SK-N-SH (cell line): ENCODE measurements around the gene KIF1C. TPM values are rescaled to one million over a fixed set of nuclear protein-coding genes. Genes with fewer than 3 reads are reported as not detected.
A peak's percentile ranks its signal among the peaks of the same experiment; 100 is the strongest.

Source experiments
- CTCF ChIA-PET: fragments of 300-600, 350-600 bp; formaldehyde crosslinking; extraction: SDS; loops from one replicate; lab custom pipeline; 2021; lab: Yijun Ruan, JAX
- POLR2A ChIA-PET: fragments of 350-600 bp; sonication (Branson Sonifier 250); formaldehyde crosslinking; extraction: SDS; loops from one replicate; lab custom pipeline; 2020; ENCODE audit warnings: antibody characterized with exemption, inconsistent platforms; lab: Yijun Ruan, JAX
- DNase-seq: peaks from one replicate; pipeline ENCODE4 v3.0.0; 2012
- H2AFZ ChIP-seq: fragments of 200-600 bp; sonication (generic); 2 replicates; pipeline ENCODE4 v1.8.1; 2016; ENCODE audit warnings: antibody characterized with exemption, mild to moderate bottlenecking, low read depth
- H3F3A ChIP-seq: fragments of 200-600 bp; sonication (generic); replicated peaks from 2 replicates; pipeline ENCODE3; 2016; ENCODE audit warnings: antibody characterized with exemption, mild to moderate bottlenecking; ENCODE audit not compliant: insufficient read depth
- H3K27ac ChIP-seq, 2 experiments: fragments of 200-500 bp in 1 of 2; fragments of 200-600 bp in 1 of 2; sonication (Bioruptor generic) in 1 of 2; sonication (generic), shearing (Covaris generic) in 1 of 2; 2 replicates each; pipeline versions ENCODE4 v1.5.1 to v1.6.1; 2014 to 2016; ENCODE audit warnings: low read depth in 2 of 2, inconsistent platforms in 1 of 2, low read length in 1 of 2, mild to moderate bottlenecking in 1 of 2, mixed read lengths in 1 of 2
- H3K27me3 ChIP-seq: fragments of 200-600 bp; sonication (generic), shearing (Covaris generic); 2 replicates; pipeline ENCODE4 v1.6.1; 2016; ENCODE audit warnings: mixed run types; ENCODE audit not compliant: insufficient read depth
- H3K36me3 ChIP-seq, 2 experiments: fragments of 200-500 bp in 1 of 2; fragments of 200-600 bp in 1 of 2; sonication (Bioruptor generic) in 1 of 2; sonication (generic) in 1 of 2; replicated peaks in 1 of 2; 2 replicates each; pipeline versions ENCODE3 to v1.5.1; 2014 to 2016; ENCODE audit warnings: low read length in 1 of 2, mild to moderate bottlenecking in 1 of 2; ENCODE audit not compliant: insufficient read depth in 2 of 2, control insufficient read depth in 1 of 2
- H3K4me1 ChIP-seq, 2 experiments: fragments of 200-500 bp in 1 of 2; fragments of 200-600 bp in 1 of 2; sonication (Bioruptor generic) in 1 of 2; sonication (generic), shearing (Covaris generic) in 1 of 2; 2 replicates each; pipeline versions ENCODE4 v1.5.1 to v1.6.1; 2014 to 2016; ENCODE audit warnings: low read depth in 1 of 2, low read length in 1 of 2, mixed run types in 1 of 2; ENCODE audit not compliant: insufficient read depth in 2 of 2, control insufficient read depth in 1 of 2
- H3K4me2 ChIP-seq: fragments of 200-600 bp; sonication (generic), shearing (Covaris generic); 2 replicates; pipeline ENCODE4 v1.6.1; 2017; ENCODE audit warnings: mixed run types
- H3K4me3 ChIP-seq, 2 experiments: fragments of 200-500 bp in 1 of 2; fragments of 200-600 bp in 1 of 2; sonication (Bioruptor generic) in 1 of 2; sonication (generic), shearing (Covaris generic) in 1 of 2; 2 replicates each; pipeline versions ENCODE4 v1.5.1 to v1.8.1; 2014 to 2016; ENCODE audit warnings: low read depth in 2 of 2, inconsistent platforms in 1 of 2, low read length in 1 of 2, mild to moderate bottlenecking in 1 of 2, mixed read lengths in 1 of 2, moderate library complexity in 1 of 2
- H3K79me2 ChIP-seq: fragments of 200-600 bp; sonication (generic); 2 replicates; pipeline ENCODE4 v1.8.1; 2017; ENCODE audit warnings: mild to moderate bottlenecking; ENCODE audit not compliant: insufficient read depth
- H3K9ac ChIP-seq: fragments of 200-600 bp; sonication (generic); 2 replicates; pipeline ENCODE4 v1.6.1; 2017; ENCODE audit warnings: mixed run types
- H3K9me2 ChIP-seq: fragments of 200-600 bp; sonication (generic); 2 replicates; pipeline ENCODE4 v1.6.1; 2017; ENCODE audit warnings: mixed run types
- H3K9me3 ChIP-seq: fragments of 200-600 bp; sonication (generic); 2 replicates; pipeline ENCODE4 v1.6.1; 2017; ENCODE audit warnings: mixed run types, mild to moderate bottlenecking, moderate library complexity
- H4K20me1 ChIP-seq: fragments of 200-600 bp; sonication (generic); 2 replicates; pipeline ENCODE4 v1.6.1; 2017; ENCODE audit warnings: mild to moderate bottlenecking, mixed run types; ENCODE audit not compliant: insufficient read depth
- CHD2 ChIP-seq: fragments of 150-350 bp; IDR thresholded peaks from 2 replicates; pipeline ENCODE4 v1.6.1; 2018; ENCODE audit warnings: low read length; ENCODE audit not compliant: partially characterized antibody
- ELF1 ChIP-seq: IDR thresholded peaks from 2 replicates; pipeline ENCODE4 v1.4.0; 2012
- EZH2phosphoT487 ChIP-seq: fragments of 200-600 bp; sonication (generic); IDR thresholded peaks from 2 replicates; pipeline ENCODE4 v1.6.1; 2017; ENCODE audit warnings: low read depth, mixed run types, mild to moderate bottlenecking, antibody characterized with exemption, moderate library complexity, borderline replicate concordance
- FOXM1 ChIP-seq: IDR thresholded peaks from 2 replicates; pipeline ENCODE4 v1.4.0; 2012; ENCODE audit warnings: low read depth, mild to moderate bottlenecking
- GABPA ChIP-seq: IDR thresholded peaks from 2 replicates; pipeline ENCODE4 v1.4.0; 2012; ENCODE audit warnings: low read depth, mild to moderate bottlenecking
- GATA2 ChIP-seq: sonication (generic); formaldehyde crosslinking; IDR thresholded peaks from 2 replicates; pipeline ENCODE4 v1.5.0; 2020; ENCODE audit warnings: mild to moderate bottlenecking, missing genetic modification reagents
- JUND ChIP-seq: IDR thresholded peaks from 2 replicates; pipeline ENCODE4 v1.4.0; 2012
- MAX ChIP-seq: IDR thresholded peaks from 2 replicates; pipeline ENCODE4 v1.4.0; 2012; ENCODE audit warnings: low read depth
- MEF2A ChIP-seq: IDR thresholded peaks from 2 replicates; pipeline ENCODE4 v1.4.0; 2012; ENCODE audit warnings: low read depth, borderline replicate concordance
- NFIC ChIP-seq: IDR thresholded peaks from 2 replicates; pipeline ENCODE4 v1.4.0; 2012; ENCODE audit warnings: borderline replicate concordance
- POLR2AphosphoS5 ChIP-seq: IDR thresholded peaks from 2 replicates; pipeline ENCODE4 v1.6.1; 2012; ENCODE audit warnings: low read depth, low read length
- RAD21 ChIP-seq: IDR thresholded peaks from 2 replicates; pipeline ENCODE4 v1.6.1; 2012; ENCODE audit warnings: mild to moderate bottlenecking, low read length
- RCOR1 ChIP-seq: fragments of 150-350 bp; IDR thresholded peaks from 2 replicates; pipeline ENCODE4 v1.6.1; 2017; ENCODE audit warnings: antibody characterized with exemption, low read length
- REST ChIP-seq: IDR thresholded peaks from 2 replicates; pipeline ENCODE4 v1.6.1; 2012; ENCODE audit warnings: mild to moderate bottlenecking, low read depth, low read length, moderate library complexity
- RFX5 ChIP-seq: IDR thresholded peaks from 2 replicates; pipeline ENCODE4 v1.6.1; 2012; ENCODE audit warnings: mild to moderate bottlenecking, improper control_type of control experiment, low read length
- RXRA ChIP-seq: IDR thresholded peaks from 2 replicates; pipeline ENCODE4 v1.4.0; 2012; ENCODE audit warnings: low read depth, mild to moderate bottlenecking, borderline replicate concordance
- SIN3A ChIP-seq: IDR thresholded peaks from 2 replicates; pipeline ENCODE4 v1.6.1; 2012; ENCODE audit warnings: low read depth, mild to moderate bottlenecking, low read length, moderate library complexity, borderline replicate concordance
- SMC3 ChIP-seq: IDR thresholded peaks from 2 replicates; pipeline ENCODE4 v1.6.1; 2012; ENCODE audit warnings: low read depth, low read length, improper control_type of control experiment
- TAF1 ChIP-seq: IDR thresholded peaks from 2 replicates; pipeline ENCODE4 v1.6.1; 2012; ENCODE audit warnings: low read depth, mild to moderate bottlenecking, low read length, moderate library complexity, borderline replicate concordance
- TEAD4 ChIP-seq: IDR thresholded peaks from 2 replicates; pipeline ENCODE4 v1.4.0; 2012; ENCODE audit warnings: mild to moderate bottlenecking, borderline replicate concordance; ENCODE audit not compliant: insufficient read depth
- YY1 ChIP-seq: IDR thresholded peaks from 2 replicates; pipeline ENCODE4 v1.4.0; 2012; ENCODE audit warnings: low read depth, mild to moderate bottlenecking
- WGBS: methylation state at CpG from one replicate; pipeline ENCODE4 v1.1.6; 2017; ENCODE audit warnings: low lambda C conversion rate; 5-methylcytosine and 5-hydroxymethylcytosine counted together
- polyA plus RNA-seq, 3 experiments: library from polyadenylated mRNA; depleted of rRNA; stranded (reverse); fragments of >200 nt; gene quantifications; 2 replicates each; pipeline ENCODE4 v1.2.3, GENCODE V29; 2012
- TF ChIP-seq, protein P1 (sequence below): fragments of 150-350 bp; IDR thresholded peaks from 2 replicates; pipeline ENCODE4 v1.6.1; 2017; ENCODE audit warnings: antibody characterized with exemption, low read length, low read depth, borderline replicate concordance
- TF ChIP-seq, protein P2 (sequence below): IDR thresholded peaks from 2 replicates; pipeline ENCODE4 v1.4.0; 2012; ENCODE audit warnings: low read depth, borderline replicate concordance

KIF1C gene
- polyA plus RNA-seq, 1 of the 3 experiments (the other 2 are of a cell fraction): 58.2 TPM

DNA sequence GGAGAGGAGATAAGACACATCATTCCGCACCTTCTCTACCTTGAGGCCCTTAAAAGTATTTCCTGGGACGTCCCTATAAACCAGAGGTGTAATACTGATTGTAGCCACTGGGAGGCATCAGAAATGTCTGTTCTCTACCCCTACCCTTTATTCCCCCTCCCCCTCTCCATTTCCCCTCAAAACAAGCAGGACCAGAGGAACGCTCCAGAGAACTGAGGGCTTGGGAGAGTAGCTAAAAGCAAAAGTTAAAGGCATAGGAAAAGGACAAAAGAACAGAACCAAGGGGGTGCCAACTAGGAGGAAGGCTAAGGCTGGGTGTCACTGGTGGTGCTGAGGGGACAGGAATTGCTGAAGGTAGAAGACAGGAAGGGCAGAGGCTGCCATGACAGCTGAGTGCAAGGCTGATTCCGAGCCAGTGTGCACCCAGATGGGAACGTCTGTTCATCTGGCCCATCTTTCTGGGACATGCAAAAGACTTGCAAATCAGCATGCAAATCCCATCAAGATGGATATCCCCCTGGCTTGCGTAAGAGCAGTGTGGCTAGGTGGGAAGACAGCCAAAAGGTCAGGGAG is 17.0 kb upstream of the KIF1C start (continued):
- TF ChIP-seq REST (no peak), ELF1 (no peak), GABPA (no peak), MEF2A (no peak), TAF1 (no peak), GATA2 (no peak), CHD2 (peak; percentile 32)

DNA sequence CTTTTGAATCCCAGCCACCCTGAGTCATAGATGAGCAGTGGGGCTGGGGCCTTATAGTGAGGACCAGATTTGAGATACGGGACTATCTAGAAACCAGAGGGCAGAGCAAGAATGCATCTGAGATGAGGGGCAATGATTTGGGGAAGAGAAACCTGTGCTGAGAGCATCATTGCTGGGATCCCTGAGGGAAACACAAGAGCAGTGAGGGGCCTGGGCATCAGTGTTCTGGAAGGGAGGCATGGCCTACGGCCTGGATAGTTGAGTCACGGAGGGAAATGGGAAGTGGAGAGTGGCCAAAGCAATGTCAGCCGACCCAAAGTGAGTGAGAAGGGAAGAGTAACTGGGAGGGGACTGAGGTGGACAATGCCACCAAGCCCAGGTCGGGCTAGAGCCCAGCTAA is 15.4 kb upstream of the KIF1C start:
- TF ChIP-seq RXRA: no peak
- no peak for TF ChIP-seq MAX
- TF ChIP-seq POLR2AphosphoS5: no peak
- no peak for TF ChIP-seq RAD21
- TF ChIP-seq NFIC: no peak
- TF ChIP-seq RCOR1: no peak
- TF ChIP-seq MEF2A: no peak
- TF ChIP-seq YY1: no peak
- no peak for TF ChIP-seq CHD2
- TF ChIP-seq EZH2phosphoT487: no peak
- TF ChIP-seq JUND: no peak
- TF ChIP-seq, protein P1, sequence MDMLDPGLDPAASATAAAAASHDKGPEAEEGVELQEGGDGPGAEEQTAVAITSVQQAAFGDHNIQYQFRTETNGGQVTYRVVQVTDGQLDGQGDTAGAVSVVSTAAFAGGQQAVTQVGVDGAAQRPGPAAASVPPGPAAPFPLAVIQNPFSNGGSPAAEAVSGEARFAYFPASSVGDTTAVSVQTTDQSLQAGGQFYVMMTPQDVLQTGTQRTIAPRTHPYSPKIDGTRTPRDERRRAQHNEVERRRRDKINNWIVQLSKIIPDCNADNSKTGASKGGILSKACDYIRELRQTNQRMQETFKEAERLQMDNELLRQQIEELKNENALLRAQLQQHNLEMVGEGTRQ: no peak
- no peak for TF ChIP-seq FOXM1
- TF ChIP-seq SMC3: no peak
- TF ChIP-seq TAF1: no peak
- TF ChIP-seq SIN3A: no peak
- TF ChIP-seq TEAD4: no peak
- TF ChIP-seq, protein P2, sequence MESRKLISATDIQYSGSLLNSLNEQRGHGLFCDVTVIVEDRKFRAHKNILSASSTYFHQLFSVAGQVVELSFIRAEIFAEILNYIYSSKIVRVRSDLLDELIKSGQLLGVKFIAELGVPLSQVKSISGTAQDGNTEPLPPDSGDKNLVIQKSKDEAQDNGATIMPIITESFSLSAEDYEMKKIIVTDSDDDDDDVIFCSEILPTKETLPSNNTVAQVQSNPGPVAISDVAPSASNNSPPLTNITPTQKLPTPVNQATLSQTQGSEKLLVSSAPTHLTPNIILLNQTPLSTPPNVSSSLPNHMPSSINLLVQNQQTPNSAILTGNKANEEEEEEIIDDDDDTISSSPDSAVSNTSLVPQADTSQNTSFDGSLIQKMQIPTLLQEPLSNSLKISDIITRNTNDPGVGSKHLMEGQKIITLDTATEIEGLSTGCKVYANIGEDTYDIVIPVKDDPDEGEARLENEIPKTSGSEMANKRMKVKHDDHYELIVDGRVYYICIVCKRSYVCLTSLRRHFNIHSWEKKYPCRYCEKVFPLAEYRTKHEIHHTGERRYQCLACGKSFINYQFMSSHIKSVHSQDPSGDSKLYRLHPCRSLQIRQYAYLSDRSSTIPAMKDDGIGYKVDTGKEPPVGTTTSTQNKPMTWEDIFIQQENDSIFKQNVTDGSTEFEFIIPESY: no peak
- no peak for TF ChIP-seq RFX5
- Histone ChIP-seq H3K9me3 (no peaks in the 10 kb centered on the region), H2AFZ (no peak overlapping the region), H3K4me2 (no peak overlapping the region), H3K4me1 (peaks cover 0 to 8% of the 10 kb centered on the region in 2 experiments; a peak in 1 of 4 replicates), H3K9me2 (no peaks in the 10 kb centered on the region), H3K27ac (no peak overlapping the region), H3K36me3 (peaks cover 9 to 31% of the 10 kb centered on the region in 2 experiments), H3K27me3 (no peaks in the 10 kb centered on the region), H3K4me3 (no peak overlapping the region), H4K20me1 (no peaks in the 10 kb centered on the region), H3K9ac (no peak overlapping the region), H3K79me2 (peaks cover 3% of the 10 kb centered on the region; the same call in 1 of the 2 replicates), H3F3A (no peaks in the 10 kb centered on the region)
- ChIA-PET POLR2A (interaction anchor here (1.0 kb wide), 1 partner anchor 12 kb away, joined by 3 read pairs; no protein-coding TSS in a partner anchor), CTCF (interaction anchor here (1.9 kb wide), 1 partner anchor 80 kb away, joined by 9 read pairs; no protein-coding TSS in a partner anchor)
- no peak for DNase-seq
- 72% methylated on average over 5 of the region's 5 CpGs for WGBS
